GM18508 (cell line): ENCODE data around the gene ZNF275.
"Not testable (repeated sequence)": the region's sequence is repeated elsewhere in the genome, so short reads cannot be mapped to it uniquely, and the experiment has no call there.

Experiments used
- ATAC-seq: cut with Tn5 transposase; IDR thresholded peaks from one replicate; pipeline ENCODE4 v1.9.1; 2021; ENCODE audit warnings: moderate number of reproducible peaks; ENCODE audit not compliant: insufficient read depth, unreplicated experiment

Gene ZNF275, protein sequence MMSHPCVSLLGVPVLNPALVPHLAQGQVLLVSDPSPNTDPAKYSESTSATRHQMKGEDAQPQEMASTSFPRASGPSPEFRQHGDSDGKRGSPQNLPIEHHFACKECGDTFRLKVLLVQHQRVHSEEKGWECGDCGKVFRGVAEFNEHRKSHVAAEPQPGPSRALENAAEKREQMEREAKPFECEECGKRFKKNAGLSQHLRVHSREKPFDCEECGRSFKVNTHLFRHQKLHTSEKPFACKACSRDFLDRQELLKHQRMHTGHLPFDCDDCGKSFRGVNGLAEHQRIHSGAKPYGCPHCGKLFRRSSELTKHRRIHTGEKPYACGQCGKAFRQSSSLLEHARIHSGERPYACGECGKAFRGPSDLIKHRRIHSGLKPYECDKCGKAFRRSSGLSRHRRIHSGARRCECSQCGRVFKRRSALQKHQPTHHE

DNA sequence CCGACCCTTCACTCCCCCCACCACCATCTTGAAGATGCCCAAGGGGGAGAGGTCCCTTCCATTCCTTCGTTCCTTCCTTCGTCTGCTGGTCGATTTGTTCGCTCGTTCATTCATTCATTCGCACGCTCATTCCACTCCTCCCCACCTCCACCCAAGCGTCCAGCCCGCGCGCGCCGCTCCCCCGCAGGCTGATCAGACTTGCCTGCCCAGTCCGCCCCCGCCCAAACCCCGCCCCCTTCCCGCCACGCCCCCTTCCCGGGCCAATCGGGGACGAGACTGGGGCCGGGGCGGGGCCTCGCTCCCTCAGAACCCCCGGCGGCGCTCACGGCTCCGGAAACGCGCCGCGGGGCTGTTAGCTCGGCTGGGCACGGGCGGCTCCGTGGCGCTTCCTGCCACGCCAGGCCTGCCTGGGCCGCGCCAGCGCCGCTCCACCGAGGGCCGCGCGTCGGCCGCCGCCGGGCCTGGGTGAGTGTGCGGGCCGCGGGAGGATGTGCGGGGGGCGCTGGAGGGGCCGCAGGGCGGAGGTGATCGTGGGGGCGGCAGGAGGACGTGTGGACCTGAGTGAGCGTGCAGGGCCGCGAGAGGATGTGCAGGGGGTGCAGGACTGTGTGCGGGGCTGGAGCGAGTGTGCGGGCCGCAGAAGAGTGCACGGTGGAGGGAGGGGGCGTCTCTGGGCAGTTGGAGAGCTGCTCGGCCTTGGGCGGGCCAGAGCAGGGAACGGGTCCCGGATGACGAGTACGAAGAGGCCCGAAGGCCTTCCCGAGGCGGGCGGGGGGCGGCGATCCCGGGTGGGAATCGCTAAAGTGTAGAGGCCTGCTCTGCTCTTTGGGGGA, at the start of gene ZNF275:
Gene ZNF275, plus strand, starts transcription at position 333 of the 833 bp plus-strand sequence. CDS start 2,527 bp downstream, outside the sequence.
- no peak for ATAC-seq

DNA sequence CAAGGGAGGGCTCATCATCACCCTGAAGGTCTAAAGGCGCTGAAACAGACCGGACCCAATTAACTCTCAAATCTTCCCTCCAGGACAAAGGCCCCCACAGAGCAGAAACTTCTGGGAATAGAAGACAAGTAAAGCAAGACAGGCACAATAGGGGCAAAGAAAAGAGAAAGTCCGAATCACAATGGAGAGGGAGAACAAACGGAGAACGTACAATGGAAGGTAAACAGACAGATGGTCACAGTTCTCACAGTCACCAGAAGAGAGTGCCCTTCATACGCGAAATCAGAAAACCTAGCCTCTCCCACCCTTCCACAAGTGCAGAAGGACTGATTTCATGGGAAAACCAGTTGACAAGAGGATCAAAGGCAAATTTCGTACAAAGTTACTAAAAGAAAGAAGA, 48.3 kb upstream of the ZNF275 start:
- not testable (repeated sequence) for ATAC-seq

DNA sequence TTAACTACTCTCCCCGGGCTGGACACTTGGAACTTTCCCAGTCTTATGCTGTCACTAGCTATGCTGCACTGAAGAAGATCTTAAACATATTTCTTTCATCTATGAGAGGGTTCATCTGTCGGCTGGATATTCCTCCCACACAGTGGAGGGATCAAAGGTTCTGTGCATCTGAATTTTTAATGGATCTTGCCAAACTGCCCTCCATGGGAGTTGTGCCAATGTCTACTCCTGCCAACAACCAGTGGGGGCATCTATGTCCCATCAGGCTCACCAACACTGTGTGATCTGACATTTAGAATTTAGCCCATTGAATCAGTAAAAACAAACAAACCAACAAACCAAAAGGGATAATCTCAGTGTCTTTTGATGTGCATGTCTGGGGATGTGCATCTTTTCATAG, 45.1 kb upstream of the ZNF275 start:
- ATAC-seq = not testable (repeated sequence)

DNA sequence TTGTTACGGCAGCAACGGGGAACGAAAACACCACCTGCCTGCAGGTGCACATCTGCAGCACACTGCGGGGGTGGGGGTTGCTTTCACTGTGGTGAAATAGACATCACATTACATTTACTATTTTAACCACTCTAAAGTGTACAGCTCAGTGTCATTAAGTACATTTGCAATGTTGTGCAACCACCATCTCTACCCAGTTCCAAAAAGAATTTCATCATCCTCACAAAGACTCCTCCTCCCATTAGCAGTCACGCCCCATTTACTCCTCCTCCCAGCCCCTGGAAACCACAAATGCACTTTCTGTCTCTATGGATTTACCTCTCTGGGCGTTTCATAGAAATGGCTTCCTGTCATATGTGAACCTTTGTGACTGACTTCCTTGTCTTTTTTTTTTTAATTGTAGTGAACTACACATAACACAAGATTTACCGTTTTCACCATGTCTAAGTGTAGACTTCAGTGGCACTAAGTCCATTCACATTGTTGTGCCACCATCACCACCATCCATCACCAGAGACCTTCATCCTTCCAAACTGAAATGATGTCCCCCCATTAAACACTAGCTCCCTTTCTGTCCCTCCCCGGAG, 40.4 kb upstream of the ZNF275 start:
- ATAC-seq = not testable (repeated sequence)

DNA sequence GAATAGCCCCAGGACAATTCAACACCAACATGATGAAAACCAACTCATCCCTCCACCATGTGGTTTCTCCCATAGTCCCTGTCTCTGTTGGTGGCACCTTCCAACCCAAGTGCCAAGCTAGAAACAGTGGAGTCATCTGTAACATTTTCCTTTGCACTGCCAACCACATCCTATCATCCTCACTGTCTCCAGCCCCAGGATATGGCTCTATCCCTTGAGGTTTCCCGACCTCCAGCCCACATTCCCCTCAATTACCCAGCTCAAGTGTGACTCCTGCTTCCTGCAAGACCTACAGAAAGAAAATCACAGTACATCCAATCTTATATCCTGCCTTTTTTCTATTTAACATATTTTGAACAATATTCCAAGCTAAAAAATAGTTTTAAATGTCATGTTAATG, 36.6 kb upstream of the ZNF275 start:
- ATAC-seq = no peak

DNA sequence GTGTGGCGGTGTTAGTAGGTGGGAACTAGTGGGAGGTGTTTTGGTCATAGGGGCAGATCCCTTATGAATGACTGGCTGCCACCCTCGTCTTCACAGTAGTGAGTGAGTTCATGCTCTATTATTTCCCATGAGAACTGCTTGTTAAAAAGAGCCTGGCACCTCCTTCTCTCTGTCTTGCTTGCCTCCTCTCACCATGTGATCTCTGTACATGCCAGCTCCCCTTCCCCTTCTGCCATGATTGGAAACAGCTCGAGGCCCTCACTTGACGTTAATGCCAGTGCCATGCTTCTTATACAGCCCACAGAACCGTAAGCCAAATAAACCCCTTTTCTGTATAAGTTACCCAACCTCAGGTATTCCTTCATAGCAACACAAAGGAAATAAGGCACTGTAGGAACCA, 34.1 kb upstream of the ZNF275 start:
- no peak for ATAC-seq

DNA sequence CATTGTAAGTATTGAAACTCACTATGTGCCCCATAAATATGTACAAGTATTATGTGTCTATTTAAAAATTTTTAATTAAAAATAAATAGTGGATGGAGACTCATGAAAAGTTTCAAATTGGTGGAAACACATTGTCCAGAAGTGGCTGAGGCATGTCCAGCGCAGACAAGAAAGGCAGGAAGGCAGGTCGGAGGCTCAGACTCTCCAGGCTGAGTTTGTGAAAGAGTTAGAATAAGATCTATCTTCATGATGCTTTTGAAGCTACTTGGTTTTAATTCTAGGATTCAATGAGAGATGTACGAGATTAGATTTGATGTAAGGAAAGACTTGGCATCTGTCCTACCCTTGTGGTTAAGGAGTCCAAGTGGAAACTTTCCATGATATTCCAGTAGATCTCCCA, 32.2 kb upstream of the ZNF275 start:
- ATAC-seq = no peak

DNA sequence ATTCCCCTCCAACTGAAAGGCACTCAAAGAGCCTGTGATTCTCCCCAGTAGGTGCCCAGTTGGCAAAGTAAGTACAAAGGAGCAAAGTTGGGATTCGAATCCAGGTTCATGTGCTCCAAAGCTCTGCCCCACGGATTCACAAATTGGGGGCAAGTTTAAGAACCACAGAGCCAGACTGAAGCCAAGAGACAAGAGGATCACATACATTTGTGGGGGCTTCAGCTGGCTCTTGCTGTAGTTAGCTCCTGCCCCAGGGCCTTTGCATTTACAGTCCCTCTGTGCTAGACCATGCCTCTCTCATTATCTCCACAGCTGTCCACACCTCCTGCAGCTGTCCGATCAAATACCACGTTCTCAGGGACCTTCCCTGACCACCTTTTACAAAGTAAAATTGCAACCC, 31.2 kb upstream of the ZNF275 start:
- no peak for ATAC-seq

DNA sequence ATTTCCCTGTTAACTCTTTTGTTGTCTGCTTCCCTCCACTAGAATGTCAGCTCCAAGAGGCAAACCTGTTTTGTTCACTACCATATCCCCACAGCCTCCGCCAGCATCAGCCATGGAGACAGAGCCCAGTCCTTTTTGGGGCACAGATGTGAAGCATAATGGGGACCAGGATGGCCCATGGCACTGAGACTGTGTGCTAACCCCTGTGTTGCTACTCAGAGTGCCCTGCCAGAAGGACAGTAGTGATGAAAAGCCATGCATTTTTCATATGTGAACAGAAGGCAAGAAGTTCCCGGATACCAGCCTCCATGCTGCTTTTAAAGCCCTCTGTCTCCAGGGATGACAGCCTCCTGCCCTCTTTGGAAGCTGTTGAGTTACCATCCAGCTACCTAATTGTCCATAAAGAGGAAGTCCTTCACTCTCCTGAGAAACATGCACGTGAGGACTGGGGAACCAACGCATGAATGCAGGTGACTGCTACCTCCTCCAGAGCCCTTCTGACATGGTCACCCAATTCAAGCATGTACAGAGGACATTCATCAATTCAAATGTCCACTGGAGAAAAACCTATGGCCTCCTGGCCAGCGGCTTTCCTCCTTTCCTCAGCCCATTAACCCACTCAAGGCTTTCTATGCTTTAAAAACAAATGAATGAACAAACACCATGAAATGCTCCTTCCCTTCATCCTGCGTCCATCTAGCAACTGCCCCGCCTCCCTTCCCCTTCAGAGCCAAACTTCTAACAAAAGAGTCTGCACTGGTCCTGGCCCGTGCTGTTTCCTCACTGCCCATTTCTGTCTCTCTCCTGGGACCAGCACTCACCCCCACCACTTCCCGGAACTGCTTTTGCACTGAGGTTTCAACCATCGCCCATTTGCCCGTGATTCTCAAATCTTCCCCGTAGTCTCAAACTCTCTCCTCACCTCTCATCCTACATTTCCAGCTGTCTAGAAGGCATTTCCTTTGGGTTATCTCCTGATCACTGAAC, 30.4 kb upstream of the ZNF275 start:
- ATAC-seq = no peak

DNA sequence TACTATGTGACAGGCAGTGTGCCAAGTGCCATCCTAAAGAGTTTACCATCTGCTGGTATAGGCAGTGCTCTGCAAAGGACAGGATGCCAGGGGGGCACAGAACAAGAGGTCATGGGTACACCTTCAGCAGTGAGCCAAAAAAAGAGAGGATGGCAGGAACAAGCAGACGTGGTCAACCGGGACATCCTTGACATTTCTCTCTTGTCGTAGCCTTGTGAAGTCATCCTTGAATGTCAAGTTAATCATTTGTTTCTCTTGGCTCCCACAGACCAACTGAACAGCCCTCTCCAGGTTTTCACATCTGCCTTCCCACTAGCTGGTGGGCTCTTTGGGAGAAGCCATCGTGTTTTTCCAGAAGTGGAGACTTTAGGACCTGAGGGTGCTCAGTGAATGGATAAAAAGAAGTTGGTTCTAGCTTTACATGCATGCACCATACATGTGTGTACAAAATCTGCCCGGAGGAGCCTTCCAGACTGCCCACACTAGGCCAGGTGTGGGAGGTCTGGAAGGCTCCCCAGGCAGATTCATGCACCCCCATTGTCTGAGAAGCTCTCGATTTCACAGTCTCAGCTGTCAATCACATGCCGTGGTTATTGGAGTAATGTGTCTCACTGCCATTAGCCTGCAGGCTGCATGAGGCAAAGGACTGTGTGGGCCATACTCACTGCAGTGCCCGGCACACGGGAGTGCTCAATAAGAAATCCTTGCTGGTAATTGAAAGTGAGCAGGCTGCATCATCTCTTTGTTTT, 28.8 kb upstream of the ZNF275 start:
- ATAC-seq = no peak

DNA sequence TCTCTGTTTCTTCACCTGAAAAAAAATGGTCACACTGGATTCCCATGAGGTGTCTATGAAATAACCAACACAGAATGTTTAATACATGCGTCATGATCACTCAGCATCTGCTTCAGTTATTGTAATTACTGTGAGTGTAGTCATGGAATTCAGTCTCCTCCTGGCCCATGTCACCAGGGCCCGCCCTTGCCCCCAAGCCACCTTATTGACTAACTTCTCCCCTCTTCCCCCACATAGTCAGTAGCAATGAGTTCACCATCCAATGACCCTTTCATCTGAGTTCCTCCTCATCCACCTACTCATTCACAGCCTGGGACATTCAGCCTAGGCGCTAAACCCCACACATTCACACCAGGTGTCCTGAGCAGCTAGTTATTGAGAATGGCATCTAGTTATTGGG, 28.0 kb upstream of the ZNF275 start:
- no peak for ATAC-seq

DNA sequence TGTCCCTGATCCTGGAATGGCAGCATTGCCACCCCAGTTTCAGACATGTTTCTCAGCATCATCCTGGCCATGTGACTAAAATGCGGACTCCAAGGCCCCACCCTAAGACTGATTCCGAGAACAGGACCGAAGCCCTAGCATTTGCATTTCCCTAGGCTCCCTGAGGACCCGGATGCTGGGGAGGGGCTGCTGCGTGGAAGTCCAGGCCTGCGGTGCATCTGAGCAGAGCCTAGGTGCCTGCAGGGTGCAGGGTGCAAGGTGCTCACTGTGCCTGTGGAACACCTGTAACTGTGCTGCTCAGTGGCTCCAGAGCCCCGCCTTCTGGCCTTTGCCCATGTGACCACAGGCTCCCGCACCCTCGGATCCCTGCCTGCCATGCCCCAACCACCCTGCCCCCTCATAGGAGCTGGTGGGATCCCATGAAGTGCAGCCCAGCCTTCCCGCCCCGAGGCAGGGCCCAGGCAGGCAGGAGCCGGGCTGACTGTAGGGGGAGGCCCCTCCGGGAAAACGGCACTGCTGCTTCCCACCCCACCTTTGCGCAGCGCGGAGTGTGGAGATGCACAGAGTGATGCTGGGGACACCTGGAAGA, 27.3 kb upstream of the ZNF275 start:
- no peak for ATAC-seq

DNA sequence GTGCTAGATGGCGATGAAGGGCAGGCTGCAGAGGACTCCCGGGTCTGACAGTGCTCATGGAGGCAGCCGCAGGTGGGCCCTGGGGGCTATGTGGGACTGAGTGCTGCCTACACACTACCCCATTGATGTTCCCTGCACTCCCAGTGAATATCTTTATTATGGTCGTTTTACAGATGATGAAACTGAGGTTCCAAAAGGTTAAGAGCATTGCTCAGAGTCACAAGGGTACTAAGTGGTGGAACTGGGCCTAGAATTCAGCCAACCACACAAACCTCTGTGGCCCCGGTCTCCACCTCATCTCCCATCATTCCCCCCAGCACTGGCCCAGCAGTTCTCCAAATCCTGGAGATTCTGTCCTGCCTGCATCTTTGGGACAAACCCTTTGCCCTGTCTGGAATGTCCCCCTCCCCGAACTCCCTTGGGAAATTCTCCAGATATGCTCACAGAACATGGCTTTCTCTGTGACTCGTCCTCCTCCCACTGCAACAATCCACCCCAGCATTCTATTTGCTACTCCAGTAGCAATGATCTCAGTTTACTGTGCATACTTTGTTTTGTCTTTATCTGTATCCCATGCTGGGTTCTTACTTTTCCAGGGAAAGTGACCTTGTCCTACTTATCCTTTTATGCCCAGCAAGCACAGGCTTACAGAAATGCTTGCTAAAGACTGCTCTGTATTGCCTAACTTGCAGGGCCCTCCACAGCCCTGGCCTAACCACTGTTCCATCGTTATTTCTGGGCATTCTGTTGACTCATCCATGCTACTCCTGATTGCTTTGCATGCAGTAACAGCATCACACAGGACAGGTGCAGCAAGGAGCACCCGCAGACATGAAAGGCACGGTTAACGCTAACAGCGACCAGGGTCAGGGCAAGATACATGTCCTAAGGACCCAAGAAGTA, 26.4 kb upstream of the ZNF275 start:
- ATAC-seq = no peak

DNA sequence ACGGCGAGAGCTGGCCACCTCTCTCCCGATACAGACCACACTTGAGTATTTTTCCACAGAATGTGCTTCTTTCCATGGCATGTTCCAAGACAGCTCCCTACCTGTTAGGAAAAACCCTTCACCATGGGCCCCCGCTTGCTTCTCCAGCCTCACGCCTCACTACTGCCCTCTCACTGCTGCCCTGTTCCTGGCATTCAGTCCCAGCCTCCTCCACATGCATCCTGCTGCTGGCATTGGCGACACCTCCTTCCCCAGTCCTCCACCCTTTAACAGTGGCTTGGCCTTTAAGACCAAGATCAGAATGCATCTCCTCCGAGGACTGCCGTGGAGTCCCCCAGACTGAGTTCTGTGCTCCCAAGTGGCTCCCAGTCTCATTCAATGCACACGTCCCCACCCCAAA, 23.1 kb upstream of the ZNF275 start:
- ATAC-seq = no peak

DNA sequence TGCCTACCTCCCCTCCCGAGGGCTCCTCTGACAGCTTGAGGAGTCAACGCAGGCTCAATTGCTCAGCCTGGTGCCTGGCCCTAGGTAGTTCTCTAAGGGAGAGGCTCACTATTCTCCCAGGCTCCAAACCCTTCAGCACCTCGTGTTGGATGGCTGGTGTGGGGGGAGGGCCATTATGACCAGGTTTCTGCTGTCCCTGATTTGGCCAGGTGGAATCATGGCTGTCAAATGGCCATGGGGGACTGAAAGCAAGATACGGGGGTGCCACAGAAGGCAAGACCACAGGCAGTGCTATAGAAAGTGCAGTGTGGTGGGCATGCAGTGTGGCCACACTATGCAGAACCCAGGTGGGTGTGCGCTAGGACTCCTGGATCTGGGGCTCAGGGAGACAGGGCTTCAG, 21.9 kb upstream of the ZNF275 start:
- no peak for ATAC-seq

DNA sequence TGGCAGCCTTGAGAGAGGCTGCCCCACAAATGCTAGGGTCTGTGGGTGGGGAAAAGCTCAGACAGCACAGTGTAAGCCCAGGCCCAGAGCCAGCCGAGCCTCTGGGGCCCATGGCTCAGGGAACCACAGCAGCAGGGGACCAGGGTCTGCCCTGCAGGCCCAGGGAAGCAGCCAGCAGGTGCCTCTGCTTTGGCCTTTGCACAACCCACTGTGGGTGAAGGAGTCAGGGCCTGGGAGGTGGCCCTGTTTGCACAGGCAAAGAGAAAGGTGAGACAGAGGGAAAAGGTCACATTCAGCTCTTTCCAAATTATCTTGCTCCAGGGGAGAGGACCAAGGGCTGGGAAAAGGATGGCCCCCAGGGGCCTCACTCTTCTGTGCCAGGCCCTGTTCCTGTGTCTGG, 21.1 kb upstream of the ZNF275 start:
- ATAC-seq = no peak

DNA sequence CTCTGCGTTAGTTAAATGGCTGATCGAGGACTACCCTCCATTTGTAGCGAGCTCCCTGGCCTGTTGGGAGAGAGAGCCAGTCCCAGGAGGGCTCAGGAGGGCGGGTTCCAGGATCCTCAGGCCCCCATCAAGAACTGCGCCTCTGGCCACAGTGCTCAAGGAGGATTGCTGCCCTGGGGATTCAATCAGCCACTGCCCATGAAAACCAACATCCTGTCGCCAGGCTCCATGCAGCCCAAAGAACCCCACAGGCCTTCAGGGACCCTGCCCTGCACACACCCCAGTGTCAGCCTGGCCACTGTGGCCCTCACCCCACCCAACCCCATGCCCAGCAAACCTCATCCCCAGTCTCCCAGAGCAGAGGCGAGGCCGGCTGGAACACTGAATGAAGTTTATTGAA, 16.6 kb upstream of the ZNF275 start:
- no peak for ATAC-seq
